SH-SY5Y (cell line): ENCODE measurements around the gene EFEMP2.

Experiments
- GATA2 ChIP-seq: IDR thresholded peaks from 2 replicates; pipeline ENCODE4 v1.6.1; 2011; ENCODE audit warnings: mild to moderate bottlenecking, low read depth, low read length
- GATA3 ChIP-seq: IDR thresholded peaks from 2 replicates; pipeline ENCODE4 v1.6.1; 2011; ENCODE audit warnings: low read depth, mild to moderate bottlenecking, low read length, moderate library complexity

The EFEMP2 gene

DNA sequence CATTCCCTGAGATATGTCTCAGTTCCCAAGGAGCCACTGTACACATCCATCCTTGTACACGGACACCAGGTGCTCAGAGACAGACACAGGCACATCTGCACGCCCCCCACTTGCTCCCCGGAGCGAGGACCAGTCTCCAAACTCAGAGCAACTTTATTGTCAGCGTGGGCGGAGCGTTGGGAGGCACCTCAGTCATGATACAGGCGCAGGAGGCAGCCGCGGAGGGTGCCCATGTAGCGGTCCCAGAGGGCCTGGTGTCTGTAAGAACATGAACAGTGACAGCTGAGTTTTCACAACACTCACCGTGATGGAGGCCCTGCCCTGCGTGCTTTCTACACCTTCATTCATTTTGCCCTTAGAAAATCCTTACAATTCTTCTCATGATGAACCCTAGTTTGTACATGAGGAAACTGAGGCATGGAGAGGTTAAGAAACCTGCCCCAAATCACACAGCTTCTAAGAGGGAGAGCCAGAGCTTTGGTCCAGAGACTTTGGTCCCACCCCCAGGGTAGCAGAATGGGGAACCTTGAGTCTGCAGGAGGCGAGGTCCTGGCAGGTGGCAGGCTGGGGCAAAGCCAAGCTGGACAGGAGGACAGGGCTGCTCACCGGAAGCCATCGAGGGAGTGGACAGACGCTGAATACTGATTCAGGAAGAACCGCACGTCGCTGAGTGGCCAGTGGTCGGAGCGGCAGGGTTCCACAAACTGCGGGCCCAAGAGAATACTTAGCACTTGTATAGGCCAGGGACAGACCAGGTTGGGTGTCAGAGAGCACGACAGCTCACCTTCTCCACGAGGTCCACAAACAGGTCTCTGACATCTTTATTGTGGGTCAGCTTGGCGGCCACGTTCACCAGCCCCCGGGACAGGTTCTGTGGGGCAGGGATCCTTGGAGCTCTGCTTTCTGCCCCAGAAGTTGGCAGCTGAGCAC, 11.5 kb upstream of the EFEMP2 start:
- TF ChIP-seq GATA3 (no peak), GATA2 (no peak)

DNA sequence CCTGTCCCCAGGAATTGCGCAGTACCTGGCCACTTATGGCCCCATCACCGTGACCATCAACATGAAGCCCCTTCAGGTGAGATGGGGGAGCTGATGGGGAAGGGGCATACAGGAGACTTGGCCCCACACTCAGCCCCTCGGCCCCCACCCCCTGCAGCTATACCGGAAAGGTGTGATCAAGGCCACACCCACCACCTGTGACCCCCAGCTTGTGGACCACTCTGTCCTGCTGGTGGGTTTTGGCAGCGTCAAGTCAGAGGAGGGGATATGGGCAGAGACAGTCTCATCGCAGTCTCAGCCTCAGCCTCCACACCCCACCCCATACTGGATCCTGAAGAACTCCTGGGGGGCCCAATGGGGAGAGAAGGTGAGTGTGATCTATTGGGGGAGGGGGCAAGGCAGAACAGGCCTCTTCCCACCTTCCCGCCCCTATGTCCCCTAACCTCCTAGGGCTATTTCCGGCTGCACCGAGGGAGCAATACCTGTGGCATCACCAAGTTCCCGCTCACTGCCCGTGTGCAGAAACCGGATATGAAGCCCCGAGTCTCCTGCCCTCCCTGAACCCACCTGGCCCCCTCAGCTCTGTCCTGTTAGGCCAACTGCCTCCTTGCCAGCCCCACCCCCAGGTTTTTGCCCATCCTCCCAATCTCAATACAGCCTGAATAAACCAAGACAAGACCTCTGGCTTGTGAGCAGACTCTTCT, 10.6 kb upstream of the EFEMP2 start:
- TF ChIP-seq GATA3 (no peak), GATA2 (no peak)

DNA sequence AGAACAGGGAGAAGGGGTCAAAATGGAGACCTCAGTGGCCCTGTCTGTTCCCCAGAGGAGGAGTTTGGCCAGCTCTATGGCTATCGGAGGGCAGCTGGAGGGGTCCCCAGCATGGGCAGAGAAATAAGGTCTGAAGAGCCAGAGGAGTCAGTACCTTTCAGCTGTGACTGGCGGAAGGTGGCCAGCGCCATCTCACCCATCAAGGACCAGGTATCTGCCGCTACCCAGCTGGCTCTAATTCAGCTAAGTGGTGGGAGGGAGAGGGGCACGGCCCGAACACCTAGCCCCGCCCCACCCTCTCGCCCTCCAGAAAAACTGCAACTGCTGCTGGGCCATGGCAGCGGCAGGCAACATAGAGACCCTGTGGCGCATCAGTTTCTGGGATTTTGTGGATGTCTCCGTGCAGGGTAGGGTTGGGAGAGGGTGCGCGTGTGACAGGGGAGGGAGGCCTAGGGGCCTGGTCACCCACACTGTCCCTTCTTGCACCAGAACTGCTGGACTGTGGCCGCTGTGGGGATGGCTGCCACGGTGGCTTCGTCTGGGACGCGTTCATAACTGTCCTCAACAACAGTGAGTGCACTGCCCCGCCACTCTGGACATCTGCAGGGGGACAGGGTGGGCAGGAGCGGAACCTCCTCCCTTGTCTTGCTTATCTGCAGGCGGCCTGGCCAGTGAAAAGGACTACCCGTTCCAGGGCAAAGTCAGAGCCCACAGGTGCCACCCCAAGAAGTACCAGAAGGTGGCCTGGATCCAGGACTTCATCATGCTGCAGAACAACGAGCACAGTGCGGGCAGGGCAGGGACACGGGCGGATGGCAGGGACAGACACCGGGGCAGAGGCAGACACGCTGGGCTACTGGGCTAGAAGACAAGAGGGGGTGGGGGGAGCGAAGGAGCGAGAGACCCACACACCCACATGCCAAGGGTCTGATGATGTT, 9.8 kb upstream of the EFEMP2 start:
- TF ChIP-seq GATA3, result no peak
- TF ChIP-seq GATA2, result no peak

DNA sequence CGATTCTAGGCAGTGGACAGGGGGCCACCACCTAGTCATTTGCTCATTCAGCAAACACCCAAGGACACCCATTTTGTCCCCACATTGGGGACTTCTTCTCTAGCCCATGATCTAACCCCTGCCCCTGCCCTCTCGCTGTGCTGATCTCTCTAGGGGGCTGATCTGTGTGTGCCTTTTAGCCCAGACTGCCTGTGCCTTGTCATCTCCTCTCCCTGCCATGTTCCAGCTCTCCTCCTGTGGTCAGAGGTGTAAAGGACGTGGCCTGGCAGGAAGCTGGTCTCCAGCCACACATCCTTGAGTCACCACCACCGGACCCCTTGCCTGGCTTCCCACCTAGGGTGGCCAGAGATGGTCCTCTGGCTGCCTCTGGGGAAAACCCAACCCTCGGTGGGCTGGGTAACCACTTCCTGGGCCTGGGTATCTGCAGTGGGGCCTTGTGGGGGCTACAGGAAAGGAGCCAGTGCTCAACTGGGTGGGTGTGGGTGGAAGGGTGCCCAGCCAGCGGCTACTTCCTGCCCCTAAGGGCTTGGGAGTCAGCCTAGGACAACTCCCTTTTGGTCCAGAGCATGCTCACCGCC, 8.3 kb upstream of the EFEMP2 start:
- TF ChIP-seq GATA2 (no peak), GATA3 (no peak)

DNA sequence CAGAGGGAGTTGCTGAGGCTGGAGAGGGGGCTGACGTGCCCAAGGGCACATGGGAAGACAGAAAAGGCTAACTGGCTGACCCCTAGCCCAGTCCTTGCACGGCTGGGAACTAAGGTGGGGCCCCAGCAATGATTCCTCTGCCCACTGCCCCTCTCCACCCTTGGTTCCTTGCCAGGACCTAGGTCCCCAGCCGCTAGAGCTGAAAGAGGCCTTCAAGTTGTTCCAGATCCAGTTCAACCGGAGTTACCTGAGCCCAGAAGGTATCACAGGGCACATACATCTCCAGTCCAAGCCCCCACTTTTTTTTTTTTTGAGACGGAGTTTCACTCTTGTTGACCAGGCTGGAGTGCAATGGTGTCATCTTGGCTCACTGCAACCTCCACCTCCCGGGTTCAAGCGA, 7.4 kb upstream of the EFEMP2 start:
- TF ChIP-seq GATA3 (no peak), GATA2 (no peak)

DNA sequence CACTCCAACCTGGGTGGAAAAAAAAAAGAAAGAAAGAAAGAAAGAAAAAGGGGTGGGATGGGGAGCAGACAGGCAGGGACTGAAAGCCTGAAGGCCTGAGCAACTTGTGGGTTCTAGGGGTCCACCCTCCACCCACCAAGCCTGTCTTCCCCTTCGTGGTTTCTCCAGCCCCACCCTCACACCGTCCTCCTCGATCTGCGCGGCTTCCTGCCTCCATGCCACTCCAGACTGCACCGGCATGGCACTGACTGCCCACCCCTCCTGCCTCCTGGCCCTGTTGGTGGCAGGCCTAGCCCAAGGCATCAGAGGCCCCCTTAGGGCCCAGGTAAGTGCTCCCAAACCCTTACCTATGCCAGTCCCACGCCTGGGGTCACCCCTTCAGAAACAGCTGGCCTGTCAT, 7.0 kb upstream of the EFEMP2 start, which contains the start of gene CTSW:
Gene CTSW, plus strand, starts transcription at position 221 of the 400 bp plus-strand sequence. Its CDS starts 18 bp downstream, at position 239.
- TF ChIP-seq GATA2 (no peak), GATA3 (no peak)

DNA sequence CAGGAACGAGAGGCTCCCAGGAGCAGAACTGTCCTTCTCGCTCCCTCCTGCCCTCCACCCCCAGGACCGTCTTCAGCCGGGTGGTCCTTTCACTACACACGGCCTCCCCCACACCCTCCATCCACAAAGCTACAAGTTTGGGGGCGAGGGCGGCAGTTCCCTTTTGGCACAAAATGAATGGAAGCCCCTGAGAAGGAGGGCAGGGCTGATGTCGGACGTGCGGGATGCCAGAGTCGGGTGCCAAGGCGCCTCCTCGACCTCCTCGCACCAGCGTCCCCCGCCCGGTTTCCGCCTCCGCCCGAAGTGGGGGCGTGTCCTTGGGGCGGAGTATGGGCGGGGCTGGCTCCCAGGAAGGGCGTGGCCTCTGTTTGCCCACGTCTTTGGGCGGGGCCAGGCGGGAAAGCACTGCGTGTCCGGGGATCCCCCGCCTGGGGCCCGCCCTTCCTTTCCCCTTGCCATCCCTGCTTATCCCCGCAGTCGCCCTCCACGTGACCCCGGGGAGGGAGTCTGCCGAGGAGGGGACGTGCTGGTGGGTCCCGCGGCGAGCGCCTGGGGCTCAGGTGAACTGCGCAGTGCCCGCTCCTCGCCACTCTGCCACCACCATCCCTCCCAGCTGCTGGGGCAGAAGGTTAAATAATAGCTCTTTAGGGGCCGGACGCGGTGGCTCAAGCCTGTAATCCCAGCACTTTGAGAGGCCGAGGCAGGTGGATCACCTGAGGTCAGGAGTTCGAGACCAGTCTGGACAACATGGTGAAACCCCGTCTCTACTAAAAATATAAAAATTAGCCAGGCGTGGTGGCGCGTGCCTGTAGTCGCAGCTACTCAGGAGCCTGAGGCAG, 937 bp upstream of the EFEMP2 start:
- no peak for TF ChIP-seq GATA2
- no peak for TF ChIP-seq GATA3

DNA sequence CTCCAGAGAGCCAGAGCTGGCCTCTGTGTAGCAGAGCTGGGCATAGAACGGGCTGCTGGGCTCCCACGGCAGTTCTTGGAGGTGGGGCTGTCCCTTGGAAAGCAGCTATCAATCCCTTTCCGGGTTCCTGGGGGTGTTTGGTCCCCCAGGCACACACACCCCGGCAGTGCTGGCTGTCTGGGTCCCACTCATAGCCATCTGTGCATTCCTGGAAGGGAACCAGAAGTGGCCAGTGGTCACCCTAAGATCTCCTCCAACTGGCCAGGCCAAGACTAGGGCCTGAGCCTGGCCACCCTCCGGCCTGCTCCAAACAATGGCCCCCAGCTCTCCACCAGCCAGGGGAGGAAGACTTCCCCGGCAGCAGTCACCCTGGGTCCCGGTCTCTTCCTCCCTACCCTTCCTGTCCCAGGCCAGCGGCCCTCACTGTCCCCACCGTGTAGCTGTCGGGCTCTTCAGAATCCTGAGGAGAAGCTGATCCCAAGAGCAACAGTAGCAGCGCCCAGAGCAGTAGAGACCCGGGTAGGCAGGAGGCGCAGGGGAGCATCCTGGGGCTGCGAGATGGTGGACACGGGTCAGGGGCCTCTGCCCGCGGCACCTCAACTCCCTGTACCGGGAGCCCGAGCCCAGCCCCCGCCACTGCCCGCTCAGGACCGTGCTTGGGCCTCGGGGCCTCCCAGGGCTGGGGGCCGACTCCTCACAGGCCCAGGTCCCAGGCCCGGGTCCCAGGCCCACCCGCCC, 620 bp downstream of the EFEMP2 start:
- no peak for TF ChIP-seq GATA2
- TF ChIP-seq GATA3, result no peak

DNA sequence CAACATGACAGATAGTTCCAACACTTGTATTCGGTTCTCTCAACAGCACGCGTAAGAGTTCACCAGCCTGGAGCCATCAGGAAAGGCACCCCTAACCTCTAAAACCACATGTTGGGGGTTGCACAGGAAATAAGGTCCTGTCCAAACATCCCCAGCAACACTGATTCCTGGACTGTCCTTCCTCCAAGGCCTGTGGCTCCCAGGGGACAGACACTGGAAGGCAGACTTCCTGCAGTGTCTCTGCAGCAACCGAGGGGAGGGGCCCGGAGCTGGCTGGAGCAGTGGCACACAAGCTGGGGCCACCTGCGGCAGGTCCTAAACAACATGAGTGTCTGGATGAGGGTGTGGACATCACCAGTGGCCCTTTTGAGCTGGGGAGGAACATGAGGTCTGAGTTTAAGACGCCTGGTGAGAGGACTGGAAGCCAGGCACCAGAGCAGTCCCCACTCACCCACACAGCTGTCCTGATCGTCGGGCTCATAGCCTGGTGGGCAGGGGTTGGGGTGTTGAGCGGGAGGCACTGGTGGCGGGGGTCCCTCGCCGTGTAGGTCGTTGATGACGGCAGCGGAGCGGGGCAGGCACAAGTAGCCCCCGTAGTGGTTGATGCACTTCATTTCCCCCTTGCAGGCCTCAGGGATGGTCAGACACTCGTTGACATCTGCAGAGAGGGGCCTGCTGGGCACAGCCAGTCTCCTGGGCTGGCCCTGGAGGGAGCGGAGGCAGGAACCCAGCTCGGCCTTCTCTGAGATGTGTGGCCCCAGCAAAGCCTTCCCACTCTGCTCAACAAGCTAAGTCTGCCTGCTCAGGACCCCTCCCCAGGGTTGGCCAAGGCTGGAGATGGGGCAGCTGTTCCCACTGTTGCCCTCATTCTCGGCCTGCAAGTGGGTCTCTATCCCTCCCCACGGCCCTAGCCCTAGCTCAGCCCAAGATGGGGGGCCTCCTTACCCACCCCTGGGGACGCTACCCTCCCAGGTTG, 1.6 kb downstream of the EFEMP2 start:
- TF ChIP-seq GATA3 (no peak), GATA2 (no peak)

DNA sequence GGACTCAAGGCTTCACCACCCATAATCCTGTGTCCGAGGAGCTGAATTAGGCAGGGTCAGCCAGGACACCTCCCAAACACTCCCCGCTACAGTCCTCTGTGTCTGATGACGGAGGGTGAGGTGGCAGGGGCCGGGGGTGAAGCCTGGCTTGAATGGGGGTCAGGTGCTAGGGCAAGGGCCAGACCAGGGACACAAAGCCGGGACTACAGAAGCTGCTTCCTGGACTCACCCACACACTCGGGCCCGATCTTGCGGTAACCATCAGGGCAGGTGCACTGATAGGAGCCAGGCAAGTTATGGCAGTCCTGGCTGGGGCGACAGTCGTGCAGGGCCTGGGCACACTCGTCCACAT, 2.3 kb downstream of the EFEMP2 start:
- TF ChIP-seq GATA3 (no peak), GATA2 (no peak)
